ENCODE measurements around the gene ERCC5. TPM values are rescaled to one million over a fixed set of nuclear protein-coding genes. Genes with fewer than 3 reads are reported as not detected.

The ERCC5 gene
- polyA plus RNA-seq, 1 donor (not counting 4 experiments of a cell fraction or from before 2014, with no cell fraction given) = 40.3 TPM

GRCh38 chr13:102812611-102813287, 33.1 kb upstream of the ERCC5 start:
- H3K4me2 ChIP-seq (ENCODE audit: control insufficient read depth, extremely low read depth, insufficient read depth, low read depth, low read length) = peak overlapping the region; percentile 52
- peaks cover 3% of the 10 kb centered on the region in 2 experiments for H3K36me3 ChIP-seq (ENCODE audit: control insufficient read depth in 2 of 2, extremely low read depth in 1 of 2, insufficient read depth in 2 of 2, low read length in 2 of 2)
- no peaks in the 10 kb centered on the region for H4K20me1 ChIP-seq (ENCODE audit: control insufficient read depth, extremely low read depth, insufficient read depth, low read length)
- peak overlapping the region; percentile 18 for H3K9ac ChIP-seq (ENCODE audit: control insufficient read depth, extremely low read depth, insufficient read depth, low read length)
- peak overlapping the region; percentile 57 for H2AFZ ChIP-seq (ENCODE audit: control insufficient read depth, low read length)
- no peak for TF ChIP-seq EZH2 (IDR thresholded peaks at IDR 0.05; ENCODE audit: low read length)
- TF ChIP-seq, protein P1, sequence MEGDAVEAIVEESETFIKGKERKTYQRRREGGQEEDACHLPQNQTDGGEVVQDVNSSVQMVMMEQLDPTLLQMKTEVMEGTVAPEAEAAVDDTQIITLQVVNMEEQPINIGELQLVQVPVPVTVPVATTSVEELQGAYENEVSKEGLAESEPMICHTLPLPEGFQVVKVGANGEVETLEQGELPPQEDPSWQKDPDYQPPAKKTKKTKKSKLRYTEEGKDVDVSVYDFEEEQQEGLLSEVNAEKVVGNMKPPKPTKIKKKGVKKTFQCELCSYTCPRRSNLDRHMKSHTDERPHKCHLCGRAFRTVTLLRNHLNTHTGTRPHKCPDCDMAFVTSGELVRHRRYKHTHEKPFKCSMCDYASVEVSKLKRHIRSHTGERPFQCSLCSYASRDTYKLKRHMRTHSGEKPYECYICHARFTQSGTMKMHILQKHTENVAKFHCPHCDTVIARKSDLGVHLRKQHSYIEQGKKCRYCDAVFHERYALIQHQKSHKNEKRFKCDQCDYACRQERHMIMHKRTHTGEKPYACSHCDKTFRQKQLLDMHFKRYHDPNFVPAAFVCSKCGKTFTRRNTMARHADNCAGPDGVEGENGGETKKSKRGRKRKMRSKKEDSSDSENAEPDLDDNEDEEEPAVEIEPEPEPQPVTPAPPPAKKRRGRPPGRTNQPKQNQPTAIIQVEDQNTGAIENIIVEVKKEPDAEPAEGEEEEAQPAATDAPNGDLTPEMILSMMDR (optimal IDR thresholded peaks at IDR 0.05 in 1 of 3, IDR thresholded peaks at IDR 0.05 in 1 of 3, conservative IDR thresholded peaks at IDR 0.05 in 1 of 3; ENCODE audit: extremely low read depth in 1 of 3, insufficient read depth in 2 of 3, low read length in 3 of 3) = no peak
- no peak for FAIRE-seq
- H3K4me3 ChIP-seq (ENCODE audit: control insufficient read depth in 2 of 3, extremely low read depth in 1 of 3, insufficient read depth in 2 of 3, low read depth in 1 of 3, low read length in 3 of 3) = peak overlapping the region in 1 of 3 experiments; percentile 7
- dilution Hi-C loops (cut with MboI; ENCODE audit: extremely low pct_ligation_motif_present, low sequenced_read_pairs) = no loop called here
- DNase-seq (ENCODE audit: low read depth, low spot score) = no peak
- H3K27ac ChIP-seq (ENCODE audit: control insufficient read depth, insufficient read depth, low read length) = no peak overlapping the region
- H3K27me3 ChIP-seq (ENCODE audit: control insufficient read depth, extremely low read depth, insufficient read depth, low read length) = no peaks in the 10 kb centered on the region
- no peaks in the 10 kb centered on the region for H3K9me1 ChIP-seq (ENCODE audit: control insufficient read depth, extremely low read depth, insufficient read depth, low read length)
- H3K4me1 ChIP-seq (ENCODE audit: control insufficient read depth, extremely low read depth, insufficient read depth, low read length) = peaks cover 6% of the 10 kb centered on the region
- peaks cover 46% of the 10 kb centered on the region for H3K79me2 ChIP-seq (ENCODE audit: control insufficient read depth, insufficient read depth, low read length)
- no peaks in the 10 kb centered on the region for H3K9me3 ChIP-seq (ENCODE audit: control insufficient read depth, low read depth, low read length)

DNA sequence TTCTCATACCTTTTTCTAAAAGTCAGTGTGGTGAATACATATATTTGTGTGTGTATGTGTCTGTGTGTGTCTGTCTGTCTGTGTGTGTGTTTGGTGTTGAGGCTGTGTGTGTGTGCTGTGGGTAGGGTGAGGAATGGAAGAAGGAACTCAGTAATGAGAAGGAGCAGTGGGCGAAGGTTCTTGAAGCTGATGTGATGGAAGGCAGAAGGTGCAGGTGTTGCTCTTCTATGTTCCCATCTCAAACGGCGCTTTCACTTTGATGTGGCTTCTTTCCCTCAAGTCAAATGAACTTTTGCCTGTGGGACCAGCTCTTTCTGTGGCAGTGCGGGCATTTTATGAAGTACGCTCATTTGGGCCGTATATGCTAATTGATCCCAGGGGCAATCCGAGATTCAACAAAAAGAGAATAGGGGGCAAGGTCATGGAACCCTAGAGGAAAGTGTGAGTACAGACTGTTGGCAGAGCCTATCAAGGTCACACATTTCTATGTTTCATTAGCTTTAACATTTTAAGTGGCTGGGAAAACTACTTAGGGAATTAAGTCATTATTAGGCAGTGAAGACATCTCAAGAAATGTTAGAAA, 31.7 kb upstream of the ERCC5 start:
- H3K4me3 ChIP-seq (ENCODE audit: control insufficient read depth in 2 of 3, extremely low read depth in 1 of 3, insufficient read depth in 2 of 3, low read depth in 1 of 3, low read length in 3 of 3) = no peak overlapping the region
- TF ChIP-seq, protein P1 (optimal IDR thresholded peaks at IDR 0.05 in 1 of 3, IDR thresholded peaks at IDR 0.05 in 1 of 3, conservative IDR thresholded peaks at IDR 0.05 in 1 of 3; ENCODE audit: extremely low read depth in 1 of 3, insufficient read depth in 2 of 3, low read length in 3 of 3) = no peak
- TF ChIP-seq EZH2 (IDR thresholded peaks at IDR 0.05; ENCODE audit: low read length) = no peak
- no peak overlapping the region for H3K9ac ChIP-seq (ENCODE audit: control insufficient read depth, extremely low read depth, insufficient read depth, low read length)
- dilution Hi-C loops (cut with MboI; ENCODE audit: extremely low pct_ligation_motif_present, low sequenced_read_pairs) = no loop called here
- no peak overlapping the region for H3K27ac ChIP-seq (ENCODE audit: control insufficient read depth, insufficient read depth, low read length)
- FAIRE-seq (peak; percentile 43), DNase-seq (ENCODE audit: low read depth, low spot score) (no peak)
- H3K4me2 ChIP-seq (ENCODE audit: control insufficient read depth, extremely low read depth, insufficient read depth, low read depth, low read length) = no peak overlapping the region
- H4K20me1 ChIP-seq (ENCODE audit: control insufficient read depth, extremely low read depth, insufficient read depth, low read length) = no peaks in the 10 kb centered on the region
- no peak overlapping the region for H2AFZ ChIP-seq (ENCODE audit: control insufficient read depth, low read length)
- no peaks in the 10 kb centered on the region for H3K9me1 ChIP-seq (ENCODE audit: control insufficient read depth, extremely low read depth, insufficient read depth, low read length)
- H3K36me3 ChIP-seq (ENCODE audit: control insufficient read depth in 2 of 2, extremely low read depth in 1 of 2, insufficient read depth in 2 of 2, low read length in 2 of 2) = peaks cover 3% of the 10 kb centered on the region in 2 experiments
- H3K79me2 ChIP-seq (ENCODE audit: control insufficient read depth, insufficient read depth, low read length) = peaks cover 45% of the 10 kb centered on the region
- no peaks in the 10 kb centered on the region for H3K9me3 ChIP-seq (ENCODE audit: control insufficient read depth, low read depth, low read length)
- H3K4me1 ChIP-seq (ENCODE audit: control insufficient read depth, extremely low read depth, insufficient read depth, low read length) = peaks cover 6% of the 10 kb centered on the region
- no peaks in the 10 kb centered on the region for H3K27me3 ChIP-seq (ENCODE audit: control insufficient read depth, extremely low read depth, insufficient read depth, low read length)

All from keratinocyte (primary cell).